ENCODE data around the gene CHKB.

DNA sequence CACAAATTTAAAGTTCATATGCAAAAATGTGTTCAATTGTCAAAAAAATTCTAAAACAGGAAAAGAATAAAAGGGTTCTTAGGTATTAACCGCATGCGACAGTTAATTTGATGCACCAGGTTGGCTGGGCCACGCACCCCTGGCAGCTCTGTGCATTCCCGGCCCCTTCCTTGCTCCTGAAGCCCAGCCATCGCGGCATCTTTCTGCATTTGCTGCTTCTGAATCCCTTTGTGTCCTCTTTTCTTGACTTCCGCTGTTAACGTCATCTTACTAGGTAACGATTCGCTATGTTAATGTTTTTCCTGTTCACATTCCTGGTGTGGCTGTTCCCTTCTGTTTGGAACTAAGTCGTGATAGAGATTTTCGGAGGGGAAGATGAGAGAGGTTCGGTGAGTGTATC is 44.9 kb downstream of the CHKB start:
- TF ChIP-seq MYC (IDR thresholded peaks at IDR 0.05; ENCODE audit: low read depth, low read length) (no peak), POLR2A (IDR thresholded peaks at IDR 0.05; ENCODE audit: extremely low read depth, insufficient read length) (no peak)
- TF ChIP-seq, protein P1, sequence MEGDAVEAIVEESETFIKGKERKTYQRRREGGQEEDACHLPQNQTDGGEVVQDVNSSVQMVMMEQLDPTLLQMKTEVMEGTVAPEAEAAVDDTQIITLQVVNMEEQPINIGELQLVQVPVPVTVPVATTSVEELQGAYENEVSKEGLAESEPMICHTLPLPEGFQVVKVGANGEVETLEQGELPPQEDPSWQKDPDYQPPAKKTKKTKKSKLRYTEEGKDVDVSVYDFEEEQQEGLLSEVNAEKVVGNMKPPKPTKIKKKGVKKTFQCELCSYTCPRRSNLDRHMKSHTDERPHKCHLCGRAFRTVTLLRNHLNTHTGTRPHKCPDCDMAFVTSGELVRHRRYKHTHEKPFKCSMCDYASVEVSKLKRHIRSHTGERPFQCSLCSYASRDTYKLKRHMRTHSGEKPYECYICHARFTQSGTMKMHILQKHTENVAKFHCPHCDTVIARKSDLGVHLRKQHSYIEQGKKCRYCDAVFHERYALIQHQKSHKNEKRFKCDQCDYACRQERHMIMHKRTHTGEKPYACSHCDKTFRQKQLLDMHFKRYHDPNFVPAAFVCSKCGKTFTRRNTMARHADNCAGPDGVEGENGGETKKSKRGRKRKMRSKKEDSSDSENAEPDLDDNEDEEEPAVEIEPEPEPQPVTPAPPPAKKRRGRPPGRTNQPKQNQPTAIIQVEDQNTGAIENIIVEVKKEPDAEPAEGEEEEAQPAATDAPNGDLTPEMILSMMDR (IDR thresholded peaks at IDR 0.05; ENCODE audit: low read depth, low read length): no peak
- TF ChIP-seq, protein P2, sequence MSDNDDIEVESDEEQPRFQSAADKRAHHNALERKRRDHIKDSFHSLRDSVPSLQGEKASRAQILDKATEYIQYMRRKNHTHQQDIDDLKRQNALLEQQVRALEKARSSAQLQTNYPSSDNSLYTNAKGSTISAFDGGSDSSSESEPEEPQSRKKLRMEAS (IDR thresholded peaks at IDR 0.05; ENCODE audit: low read depth, low read length): no peak

All from NB4 (cell line).